ENCODE measurements around the gene WWOX. TPM values are rescaled to one million over a fixed set of nuclear protein-coding genes. Genes with fewer than 3 reads are reported as not detected.

The WWOX gene
- total and polyA plus RNA-seq, 4 donors, result 5.4 to 61.5 (median 18.4) TPM

DNA sequence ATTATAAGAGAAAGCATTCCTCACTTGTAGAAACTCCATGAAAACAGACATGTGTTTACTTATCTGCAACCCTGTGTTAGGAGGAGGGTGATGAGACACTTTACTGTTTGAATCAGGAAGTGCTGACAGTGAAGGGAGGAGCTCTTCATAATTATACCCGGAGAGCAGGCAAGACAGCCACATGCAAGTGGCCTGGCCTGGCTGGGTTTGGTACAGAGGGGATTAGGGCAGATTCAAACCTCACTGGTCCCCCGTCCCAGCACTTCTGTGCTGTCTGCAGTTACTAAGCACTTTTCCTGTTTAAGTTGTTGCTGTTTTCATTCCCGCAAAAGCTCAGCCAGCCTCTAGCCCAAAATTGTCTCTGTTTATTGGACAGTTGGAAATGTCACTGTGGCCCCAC is 78.5 kb downstream of the WWOX start:
- Histone ChIP-seq H3K9me3 (ENCODE audit: control insufficient read depth in 4 of 4, insufficient read depth in 3 of 4, low read length in 3 of 4) (peaks cover 0 to 3% (median 0%) of the 10 kb centered on the region in 4 donors), H3K4me3 (no peak overlapping the region), H3K27ac (ENCODE audit: low read depth in 1 of 2, low read length in 1 of 2) (no peak overlapping the region), H3K27me3 (ENCODE audit: control insufficient read depth in 3 of 3, insufficient read depth in 3 of 3, low read length in 2 of 3) (no peaks in the 10 kb centered on the region), H3K9ac (ENCODE audit: insufficient read depth in 1 of 2, low read length in 2 of 2) (no peak overlapping the region), H3K4me1 (ENCODE audit: control insufficient read depth in 5 of 5, insufficient read depth in 5 of 5, low read length in 5 of 5) (peaks cover 0 to 9% (median 5%) of the 10 kb centered on the region in 5 donors), H3K36me3 (ENCODE audit: control insufficient read depth in 4 of 4, insufficient read depth in 4 of 4, low read length in 4 of 4) (no peaks in the 10 kb centered on the region)
- DNase-seq (peak in 2 of 3 donors; percentile 32 to 51), ATAC-seq (ENCODE audit: insufficient read depth, low FRiP score) (no peak)
- TF ChIP-seq CTCF (IDR thresholded peaks at IDR 0.05; ENCODE audit: control extremely low read depth, extremely low read depth), result no peak
- WGBS, 2 donors, result 70 to 74% methylated on average over 3 of the region's 3 CpGs

- Histone ChIP-seq H3K4me3 (no peak overlapping the region), H3K4me1 (ENCODE audit: control insufficient read depth in 5 of 5, insufficient read depth in 5 of 5, low read length in 5 of 5) (peaks cover 0 to 24% (median 16%) of the 10 kb centered on the region in 5 donors), H3K27ac (ENCODE audit: low read depth in 1 of 2, low read length in 1 of 2) (no peak overlapping the region), H3K9me3 (ENCODE audit: control insufficient read depth in 4 of 4, insufficient read depth in 3 of 4, low read length in 3 of 4) (peaks cover 0 to 3% (median 0%) of the 10 kb centered on the region in 4 donors), H3K9ac (ENCODE audit: insufficient read depth in 1 of 2, low read length in 2 of 2) (no peak overlapping the region), H3K27me3 (ENCODE audit: control insufficient read depth in 3 of 3, insufficient read depth in 3 of 3, low read length in 2 of 3) (no peaks in the 10 kb centered on the region), H3K36me3 (ENCODE audit: control insufficient read depth in 4 of 4, insufficient read depth in 4 of 4, low read length in 4 of 4) (no peaks in the 10 kb centered on the region)
- ATAC-seq (ENCODE audit: insufficient read depth, low FRiP score) (no peak), DNase-seq (no peak)
- no peak for TF ChIP-seq CTCF (IDR thresholded peaks at IDR 0.05; ENCODE audit: control extremely low read depth, extremely low read depth)
- WGBS, 2 donors, result 70 to 81% methylated on average over 4 of the region's 4 CpGs
Measured at GRCh38 chr16:78179666-78180065, 80.2 kb downstream of the WWOX start.

- Histone ChIP-seq H3K9me3 (ENCODE audit: control insufficient read depth in 4 of 4, insufficient read depth in 3 of 4, low read length in 3 of 4) (no peaks in the 10 kb centered on the region), H3K4me3 (no peak overlapping the region), H3K9ac (ENCODE audit: insufficient read depth in 1 of 2, low read length in 2 of 2) (no peak overlapping the region), H3K4me1 (ENCODE audit: control insufficient read depth in 5 of 5, insufficient read depth in 5 of 5, low read length in 5 of 5) (peaks cover 0 to 30% (median 18%) of the 10 kb centered on the region in 5 donors), H3K36me3 (ENCODE audit: control insufficient read depth in 4 of 4, insufficient read depth in 4 of 4, low read length in 4 of 4) (no peaks in the 10 kb centered on the region), H3K27me3 (ENCODE audit: control insufficient read depth in 3 of 3, insufficient read depth in 3 of 3, low read length in 2 of 3) (no peaks in the 10 kb centered on the region), H3K27ac (ENCODE audit: low read depth in 1 of 2, low read length in 1 of 2) (no peak overlapping the region)
- no peak for TF ChIP-seq CTCF (IDR thresholded peaks at IDR 0.05; ENCODE audit: control extremely low read depth, extremely low read depth)
- ATAC-seq (ENCODE audit: insufficient read depth, low FRiP score) (no peak), DNase-seq (no peak)
- 85 to 96% methylated on average over 4 of the region's 4 CpGs for WGBS, 2 donors
Measured at GRCh38 chr16:78180349-78180748, 80.9 kb downstream of the WWOX start.
